Breast epithelium (tissue), 4 donors: Measurements from ENCODE around the gene CRACDL. TPM values are rescaled to one million over a fixed set of nuclear protein-coding genes. Genes with fewer than 3 reads are reported as not detected.
A peak's percentile ranks its signal among the peaks of the same experiment; 100 is the strongest.

ENCODE experiments used
- DNase-seq, 2 donors: peaks; one replicate each; pipeline ENCODE4 v3.0.0-alpha.2; 2019; ENCODE audit warnings: low spot score in 2 of 2
- H3K27ac ChIP-seq, 2 donors: fragments of 200-600 bp; sonication (generic) in 1 of 2; one replicate each; pipeline ENCODE4 v1.5.1; 2016 to 2019; ENCODE audit warnings: mild to moderate bottlenecking in 1 of 2
- H3K27me3 ChIP-seq, 2 donors: fragments of 200-600 bp; sonication (generic) in 1 of 2; one replicate each; pipeline versions ENCODE4 v1.5.1 to v1.6.0; 2017 to 2019; ENCODE audit warnings: control low read depth in 1 of 2, mild to moderate bottlenecking in 1 of 2
- H3K36me3 ChIP-seq: fragments of 200-600 bp; one replicate; pipeline ENCODE4 v1.5.1; 2019
- H3K4me1 ChIP-seq, 2 donors: fragments of 200-600 bp; sonication (generic); one replicate each; pipeline ENCODE4 v1.5.1; 2016 to 2019; ENCODE audit warnings: control low read depth in 1 of 2
- H3K4me3 ChIP-seq, 3 donors: fragments of 200-600 bp; sonication (generic); 1 replicate in 2 of 3; 2 replicates in 1 of 3; pipeline ENCODE4 v1.5.1; 2016 to 2019; ENCODE audit warnings: mild to moderate bottlenecking in 3 of 3, moderate library complexity in 2 of 3
- H3K9me3 ChIP-seq, 2 donors: fragments of 200-600 bp; sonication (generic) in 1 of 2; one replicate each; pipeline ENCODE4 v1.5.1; 2016 to 2019; ENCODE audit warnings: control low read depth in 1 of 2
- POLR2A ChIP-seq: fragments of 450-650 bp; IDR thresholded peaks from one replicate; pipeline ENCODE4 v1.6.1; 2016; ENCODE audit warnings: antibody characterized with exemption, mild to moderate bottlenecking, moderate library complexity
- POLR2AphosphoS5 ChIP-seq, 3 donors: sonication (generic); formaldehyde crosslinking; IDR thresholded peaks; one replicate each; pipeline ENCODE4 v1.6.1; 2017; ENCODE audit warnings: antibody characterized with exemption in 3 of 3
- intact Hi-C: fragments of 100-400 bp; cut with DNase I; formaldehyde crosslinking; loops from one replicate; pipeline ENCODE4 v1.15.1; 2023; ENCODE audit warnings: low total_unique reads
- total RNA-seq, 3 donors: library from RNA; depleted of rRNA; stranded (reverse); fragments of >200 nt; gene quantifications; one replicate each; pipeline ENCODE4 v1.1.0, GENCODE V29; 2016
- TF ChIP-seq, protein P1 (sequence below), 3 donors: fragments of 450-650 bp; IDR thresholded peaks; one replicate each; pipeline ENCODE4 v1.5.1; 2016 to 2017; ENCODE audit warnings: antibody characterized with exemption in 3 of 3, mild to moderate bottlenecking in 3 of 3, moderate library complexity in 3 of 3

Gene CRACDL
- total RNA-seq, 3 donors from 2014 or later, result 0.96 to 12.1 (median 10.8) TPM

DNA sequence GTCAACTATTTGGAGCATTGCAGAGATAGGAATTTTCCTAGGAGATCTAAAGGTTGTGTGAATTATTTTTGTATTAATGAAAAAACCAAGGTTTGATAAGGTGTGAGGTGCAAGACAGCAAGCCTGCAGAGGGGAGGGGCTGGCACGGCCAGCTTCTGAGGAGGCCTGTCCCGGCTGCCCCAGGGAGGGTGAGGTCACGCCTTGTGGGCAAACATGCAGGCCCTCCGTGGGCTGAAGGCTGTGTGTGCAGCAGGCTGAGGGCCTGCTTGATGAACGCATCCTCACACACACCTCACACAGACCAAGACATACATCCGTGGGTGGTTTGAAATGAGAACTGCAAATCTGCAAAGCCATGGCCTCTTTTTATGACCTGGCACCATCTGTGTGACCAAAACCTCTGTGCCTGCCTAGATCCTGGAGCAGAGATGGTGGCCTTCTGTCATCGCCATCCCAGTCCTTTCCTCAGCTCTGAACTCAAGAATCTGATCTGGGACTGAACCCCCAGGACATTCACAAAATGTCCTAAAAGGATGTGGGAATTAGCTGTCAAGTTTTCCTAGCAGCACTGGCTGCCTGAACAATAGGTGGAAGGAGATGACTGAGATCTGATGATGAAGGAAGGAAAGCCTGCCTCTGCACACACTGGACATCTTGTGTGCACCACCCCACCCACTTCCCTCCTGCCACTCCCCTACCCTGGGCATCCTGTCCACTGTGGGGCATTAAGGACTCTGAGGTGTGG is 102.7 kb downstream of the CRACDL start:
- Histone ChIP-seq H3K4me3 (no peak overlapping the region), H3K4me1 (no peaks in the 10 kb centered on the region), H3K36me3 (no peaks in the 10 kb centered on the region), H3K9me3 (no peaks in the 10 kb centered on the region), H3K27me3 (no peaks in the 10 kb centered on the region), H3K27ac (peak overlapping the region in 1 of 2 donors; percentile 82)
- TF ChIP-seq POLR2A (no peak), POLR2AphosphoS5 (IDR thresholded peaks at IDR 0.05) (no peak)
- TF ChIP-seq, protein P1, sequence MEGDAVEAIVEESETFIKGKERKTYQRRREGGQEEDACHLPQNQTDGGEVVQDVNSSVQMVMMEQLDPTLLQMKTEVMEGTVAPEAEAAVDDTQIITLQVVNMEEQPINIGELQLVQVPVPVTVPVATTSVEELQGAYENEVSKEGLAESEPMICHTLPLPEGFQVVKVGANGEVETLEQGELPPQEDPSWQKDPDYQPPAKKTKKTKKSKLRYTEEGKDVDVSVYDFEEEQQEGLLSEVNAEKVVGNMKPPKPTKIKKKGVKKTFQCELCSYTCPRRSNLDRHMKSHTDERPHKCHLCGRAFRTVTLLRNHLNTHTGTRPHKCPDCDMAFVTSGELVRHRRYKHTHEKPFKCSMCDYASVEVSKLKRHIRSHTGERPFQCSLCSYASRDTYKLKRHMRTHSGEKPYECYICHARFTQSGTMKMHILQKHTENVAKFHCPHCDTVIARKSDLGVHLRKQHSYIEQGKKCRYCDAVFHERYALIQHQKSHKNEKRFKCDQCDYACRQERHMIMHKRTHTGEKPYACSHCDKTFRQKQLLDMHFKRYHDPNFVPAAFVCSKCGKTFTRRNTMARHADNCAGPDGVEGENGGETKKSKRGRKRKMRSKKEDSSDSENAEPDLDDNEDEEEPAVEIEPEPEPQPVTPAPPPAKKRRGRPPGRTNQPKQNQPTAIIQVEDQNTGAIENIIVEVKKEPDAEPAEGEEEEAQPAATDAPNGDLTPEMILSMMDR (IDR thresholded peaks at IDR 0.05), result no peak
- DNase-seq, result no peak
- intact Hi-C loops, result loop anchor here (5.0 to 10.0 kb wide), 2 partner anchors 189 to 1399 kb away; no protein-coding TSS in a partner anchor

DNA sequence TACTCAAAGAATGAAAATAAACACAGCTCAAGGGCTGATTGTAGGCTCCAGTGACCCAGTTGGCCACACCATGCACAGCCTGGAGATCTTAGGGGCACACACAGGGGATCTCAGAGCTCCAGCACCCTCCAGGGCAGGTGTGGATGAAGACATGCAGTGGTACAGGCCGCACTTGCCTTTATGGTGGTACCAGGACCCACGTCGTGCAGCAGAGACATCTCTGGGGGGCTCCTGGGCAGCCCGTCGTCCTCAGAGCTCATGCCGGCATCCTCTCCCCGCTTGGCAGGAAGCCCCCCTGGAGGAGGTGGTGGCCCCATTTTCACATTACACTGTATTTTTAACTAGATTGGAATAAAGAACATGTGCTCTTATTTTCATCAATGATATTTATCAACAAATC is 103.9 kb downstream of the CRACDL start:
- Histone ChIP-seq H3K4me1 (no peaks in the 10 kb centered on the region), H3K27me3 (no peaks in the 10 kb centered on the region), H3K36me3 (no peaks in the 10 kb centered on the region), H3K9me3 (no peaks in the 10 kb centered on the region), H3K4me3 (no peak overlapping the region), H3K27ac (no peak overlapping the region)
- intact Hi-C loops, result loop anchor here (5.0 to 10.0 kb wide), 2 partner anchors 187 to 1400 kb away; no protein-coding TSS in a partner anchor
- DNase-seq, result no peak
- TF ChIP-seq POLR2A (no peak), POLR2AphosphoS5 (IDR thresholded peaks at IDR 0.05) (no peak)
- TF ChIP-seq, protein P1 (IDR thresholded peaks at IDR 0.05), result no peak

DNA sequence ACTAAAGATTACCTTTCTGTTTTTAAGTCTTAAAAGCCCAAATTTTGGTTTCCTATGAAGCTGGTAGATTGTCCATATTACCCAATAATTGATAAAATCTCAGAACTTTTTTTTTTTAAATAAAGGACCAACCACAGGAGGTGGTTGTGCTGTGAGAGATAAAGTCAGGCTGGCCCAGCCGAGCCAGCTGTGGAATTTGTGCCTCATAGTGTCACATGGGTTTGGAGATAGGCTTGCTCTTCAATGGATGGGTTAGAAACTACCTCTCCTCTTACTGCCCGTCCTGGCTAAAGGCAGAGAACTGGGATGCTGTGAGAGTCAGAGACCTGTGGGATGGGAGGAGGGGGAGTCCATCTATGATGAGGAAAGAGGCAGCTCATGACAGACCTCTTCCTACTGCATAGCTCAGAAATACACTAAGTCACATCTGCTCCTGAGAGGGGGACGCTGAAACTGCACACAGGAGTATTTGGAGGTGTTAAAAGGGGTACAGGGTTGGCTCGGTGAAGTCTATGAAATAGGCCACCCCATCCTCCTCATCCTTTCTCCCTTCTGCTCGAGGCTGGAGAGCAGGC is 105.4 kb downstream of the CRACDL start:
- no peaks in the 10 kb centered on the region for H3K4me1 ChIP-seq
- no peaks in the 10 kb centered on the region for H3K27me3 ChIP-seq
- TF ChIP-seq, protein P1 (IDR thresholded peaks at IDR 0.05), result no peak
- no peak for TF ChIP-seq POLR2A
- no peak for TF ChIP-seq POLR2AphosphoS5 (IDR thresholded peaks at IDR 0.05)
- H3K9me3 ChIP-seq, result no peaks in the 10 kb centered on the region
- no peak overlapping the region for H3K27ac ChIP-seq
- H3K36me3 ChIP-seq, result no peaks in the 10 kb centered on the region
- intact Hi-C loops, result loop anchor here (5.0 to 10.0 kb wide), 2 partner anchors 186 to 1402 kb away; no protein-coding TSS in a partner anchor
- DNase-seq, result no peak
- H3K4me3 ChIP-seq, result no peak overlapping the region

DNA sequence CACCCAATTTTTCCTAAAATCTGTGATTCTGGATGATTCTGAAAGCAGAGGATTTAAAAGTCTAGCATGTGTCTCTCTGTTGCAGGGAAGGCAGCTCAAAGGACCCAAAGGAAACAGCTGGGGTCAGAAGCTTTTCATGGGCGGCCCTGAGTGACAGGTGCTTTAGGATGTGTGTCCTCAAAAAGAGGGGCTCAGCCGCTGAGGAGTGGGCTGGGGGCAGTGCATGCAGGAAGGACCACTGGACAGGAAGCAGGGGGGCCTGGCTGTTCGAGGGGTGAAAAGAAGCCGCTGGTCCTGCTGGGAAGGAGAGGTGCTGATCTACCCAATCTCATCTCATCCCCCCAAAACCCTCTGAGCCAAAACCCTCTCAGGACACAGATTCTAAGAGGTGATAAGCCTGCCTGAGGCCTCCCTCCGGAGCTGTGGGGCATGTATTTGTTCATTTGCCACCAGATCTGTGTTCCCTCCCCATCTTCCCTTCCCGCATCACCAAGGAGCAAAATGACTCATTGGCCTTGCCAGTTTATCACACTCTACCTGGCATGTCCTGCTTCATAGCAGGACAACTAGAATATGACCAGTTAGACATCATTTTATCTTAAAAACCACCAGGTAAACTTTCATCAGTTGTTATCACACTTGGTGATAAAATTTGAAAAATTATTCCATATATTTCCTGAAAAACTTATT is 106.3 kb downstream of the CRACDL start:
- no peaks in the 10 kb centered on the region for H3K9me3 ChIP-seq
- no peaks in the 10 kb centered on the region for H3K4me1 ChIP-seq
- intact Hi-C loops, result loop anchor here (5.0 to 10.0 kb wide), 2 partner anchors 185 to 1403 kb away; no protein-coding TSS in a partner anchor
- no peak for DNase-seq
- no peaks in the 10 kb centered on the region for H3K27me3 ChIP-seq
- peak overlapping the region; percentile 52 to 71 for H3K27ac ChIP-seq
- no peak overlapping the region for H3K4me3 ChIP-seq
- TF ChIP-seq POLR2AphosphoS5 (IDR thresholded peaks at IDR 0.05) (no peak), POLR2A (no peak)
- TF ChIP-seq, protein P1 (IDR thresholded peaks at IDR 0.05), result no peak
- H3K36me3 ChIP-seq, result no peaks in the 10 kb centered on the region
